Testis (tissue), 3 donors: ENCODE measurements around the gene ZGLP1. TPM values are rescaled to one million over a fixed set of nuclear protein-coding genes. Genes with fewer than 3 reads are reported as not detected.

Experiments used
- DNase-seq: peaks from one replicate; pipeline ENCODE4 v3.0.0-alpha.2; 2019
- H3K27ac ChIP-seq, 2 donors: fragments of 200-600 bp; sonication (generic); one replicate each; pipeline ENCODE4 v1.5.1; 2019
- H3K27me3 ChIP-seq: fragments of 200-600 bp; sonication (generic); one replicate; pipeline ENCODE4 v1.5.1; 2019
- H3K36me3 ChIP-seq: fragments of 200-600 bp; sonication (generic); one replicate; pipeline ENCODE4 v1.5.1; 2017; ENCODE audit warnings: low read depth; ENCODE audit errors: missing control alignments
- H3K4me1 ChIP-seq: fragments of 200-600 bp; sonication (generic); one replicate; pipeline ENCODE4 v1.5.1; 2019
- H3K4me3 ChIP-seq, 2 donors: fragments of 200-600 bp; sonication (generic); one replicate each; pipeline ENCODE4 v1.5.1; 2017 to 2019
- H3K9me3 ChIP-seq: fragments of 200-600 bp; sonication (generic); one replicate; pipeline ENCODE4 v1.5.1; 2017
- POLR2A ChIP-seq: fragments of 450-650 bp; IDR thresholded peaks from one replicate; pipeline ENCODE4 v1.6.1; 2017; ENCODE audit warnings: antibody characterized with exemption, mild to moderate bottlenecking, moderate library complexity
- WGBS, 2 donors: methylation state at CpG; one replicate each; pipeline ENCODE4 v1.1.5; 2018; 5-methylcytosine and 5-hydroxymethylcytosine counted together
- intact Hi-C: fragments of 100-400 bp; cut with DNase I; formaldehyde crosslinking; loops from one replicate; pipeline ENCODE4 v1.15.1; 2023; ENCODE audit warnings: low total_unique reads
- polyA plus RNA-seq: library from polyadenylated mRNA; stranded (reverse); fragments of 350-450 nt; fragmentation: Illumina TruSeq; extraction: RNeasy Lipid Tissue Mini Kit (QIAGEN cat#74804); gene quantifications from one replicate; pipeline ENCODE4 v1.2.3, GENCODE V29; 2014; ENCODE audit warnings: low read depth, low replicate concordance; ENCODE audit not compliant: insufficient read depth
- small RNA-seq, 2 donors: library from RNA; depleted of rRNA; stranded (forward); fragments of <200 nt; gene quantifications; one replicate each; pipeline ENCODE3, GENCODE V24; 2016
- total RNA-seq, 2 donors: library from RNA; depleted of rRNA; stranded (reverse); fragments of >200 nt; gene quantifications; one replicate each; pipeline ENCODE4 v1.2.3, GENCODE V29; 2016
- TF ChIP-seq, protein P1 (sequence below), 3 experiments: fragments of 450-650 bp in 2 of 3; fragments of 200-600 bp in 1 of 3; sonication (generic) in 1 of 3; IDR thresholded peaks; one replicate each; pipeline ENCODE4 v1.5.1; 2016 to 2019; ENCODE audit warnings: antibody characterized with exemption in 3 of 3, mild to moderate bottlenecking in 2 of 3, moderate library complexity in 1 of 3

ZGLP1 gene
- total and polyA plus RNA-seq, 3 donors from 2014 or later = 10.5 to 22.1 (median 12.8) TPM

DNA sequence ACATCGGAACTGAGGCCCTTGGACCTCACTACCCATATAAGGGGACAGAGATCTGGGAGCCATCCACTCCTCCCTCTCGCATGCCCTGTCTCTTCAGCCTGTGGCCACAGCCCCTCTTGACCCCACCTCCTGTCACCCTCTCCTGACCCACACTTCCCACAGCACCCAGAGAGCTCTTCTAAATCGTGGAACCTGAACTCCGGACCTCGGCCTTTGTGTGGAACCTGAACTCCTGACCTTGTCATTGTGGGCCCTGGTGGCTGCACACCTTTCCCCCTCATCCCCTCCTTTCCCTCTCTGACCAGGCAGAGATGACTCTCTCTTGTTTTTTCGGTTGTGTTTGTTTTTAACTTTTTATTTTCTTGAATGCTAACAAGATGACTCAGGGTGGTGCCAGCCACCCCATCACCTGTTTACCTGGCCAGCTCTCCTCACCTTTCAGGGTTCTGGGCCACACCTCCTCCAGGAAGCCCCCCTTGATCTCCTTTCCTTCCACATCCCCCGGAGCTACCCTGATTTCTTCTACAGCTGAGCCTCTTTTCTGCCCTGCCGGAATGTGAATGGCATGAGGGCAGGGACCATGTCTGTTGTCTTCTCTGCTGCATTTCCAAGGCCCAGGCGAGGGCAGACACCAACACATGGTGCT lies 52.5 kb downstream of the ZGLP1 start:
- no peak overlapping the region for H3K27ac ChIP-seq
- H3K27me3 ChIP-seq = no peaks in the 10 kb centered on the region
- peaks cover 7% of the 10 kb centered on the region for H3K4me1 ChIP-seq
- TF ChIP-seq, protein P1, sequence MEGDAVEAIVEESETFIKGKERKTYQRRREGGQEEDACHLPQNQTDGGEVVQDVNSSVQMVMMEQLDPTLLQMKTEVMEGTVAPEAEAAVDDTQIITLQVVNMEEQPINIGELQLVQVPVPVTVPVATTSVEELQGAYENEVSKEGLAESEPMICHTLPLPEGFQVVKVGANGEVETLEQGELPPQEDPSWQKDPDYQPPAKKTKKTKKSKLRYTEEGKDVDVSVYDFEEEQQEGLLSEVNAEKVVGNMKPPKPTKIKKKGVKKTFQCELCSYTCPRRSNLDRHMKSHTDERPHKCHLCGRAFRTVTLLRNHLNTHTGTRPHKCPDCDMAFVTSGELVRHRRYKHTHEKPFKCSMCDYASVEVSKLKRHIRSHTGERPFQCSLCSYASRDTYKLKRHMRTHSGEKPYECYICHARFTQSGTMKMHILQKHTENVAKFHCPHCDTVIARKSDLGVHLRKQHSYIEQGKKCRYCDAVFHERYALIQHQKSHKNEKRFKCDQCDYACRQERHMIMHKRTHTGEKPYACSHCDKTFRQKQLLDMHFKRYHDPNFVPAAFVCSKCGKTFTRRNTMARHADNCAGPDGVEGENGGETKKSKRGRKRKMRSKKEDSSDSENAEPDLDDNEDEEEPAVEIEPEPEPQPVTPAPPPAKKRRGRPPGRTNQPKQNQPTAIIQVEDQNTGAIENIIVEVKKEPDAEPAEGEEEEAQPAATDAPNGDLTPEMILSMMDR (IDR thresholded peaks at IDR 0.05) = no peak
- no peak for TF ChIP-seq POLR2A
- no peak overlapping the region for H3K4me3 ChIP-seq
- 82 to 85% methylated on average over 9 of the region's 9 CpGs for WGBS, 2 donors
- intact Hi-C loops = loop anchor here (5.0 kb wide), 1 partner anchor 135 kb away; no protein-coding TSS in a partner anchor
- no peaks in the 10 kb centered on the region for H3K36me3 ChIP-seq
- H3K9me3 ChIP-seq = no peaks in the 10 kb centered on the region
- DNase-seq = no peak

DNA sequence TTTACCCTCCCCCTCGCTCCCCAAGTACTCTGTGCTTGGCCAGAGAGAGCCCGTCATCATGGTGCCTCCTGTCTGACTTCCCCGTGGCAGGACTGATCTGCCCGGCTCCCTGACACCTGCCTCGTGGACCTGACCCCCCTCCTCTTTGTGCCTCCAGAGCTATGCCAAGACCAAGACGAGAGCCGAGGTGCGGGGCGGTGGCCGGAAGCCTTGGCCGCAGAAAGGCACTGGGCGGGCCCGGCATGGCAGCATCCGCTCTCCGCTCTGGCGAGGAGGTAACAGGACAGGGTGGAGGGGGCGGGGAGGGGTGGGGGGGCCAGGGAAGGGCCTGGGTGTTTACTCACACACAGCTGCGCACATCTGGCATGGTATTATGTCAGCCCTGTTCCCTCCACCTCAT lies 53.1 kb downstream of the ZGLP1 start:
- Histone ChIP-seq H3K36me3 (no peaks in the 10 kb centered on the region), H3K9me3 (no peaks in the 10 kb centered on the region), H3K27ac (no peak overlapping the region), H3K27me3 (no peaks in the 10 kb centered on the region), H3K4me1 (peaks cover 7% of the 10 kb centered on the region), H3K4me3 (no peak overlapping the region)
- DNase-seq = no peak
- intact Hi-C loops = loop anchor here (5.0 kb wide), 1 partner anchor 136 kb away; no protein-coding TSS in a partner anchor
- WGBS, 2 donors = 88 to 92% methylated on average over 12 to 18 of the region's 18 CpGs
- TF ChIP-seq POLR2A = no peak
- TF ChIP-seq, protein P1 (IDR thresholded peaks at IDR 0.05) = no peak

DNA sequence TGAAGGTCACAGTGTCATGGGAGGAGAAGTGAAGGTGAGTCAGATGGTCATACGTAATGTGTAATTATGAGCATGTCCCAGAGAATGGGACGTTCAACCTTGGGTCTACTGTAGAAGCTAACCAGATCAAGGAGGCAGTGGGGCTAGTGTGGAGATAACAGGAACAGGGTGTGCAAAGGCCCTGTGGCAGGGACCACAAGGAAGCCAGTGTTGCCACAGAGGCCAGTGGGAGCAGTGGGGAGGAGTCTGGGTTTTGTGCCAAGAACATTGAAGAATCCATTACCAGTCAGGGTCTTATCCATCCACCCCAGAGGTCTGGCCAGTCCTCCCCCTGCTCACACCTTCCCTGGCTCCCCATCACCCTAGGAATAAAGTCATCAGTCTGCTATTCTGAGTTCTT lies 54.3 kb downstream of the ZGLP1 start:
- DNase-seq = no peak
- H3K36me3 ChIP-seq = no peaks in the 10 kb centered on the region
- intact Hi-C loops = loop anchor here (5.0 kb wide), 1 partner anchor 137 kb away; no protein-coding TSS in a partner anchor
- H3K4me3 ChIP-seq = no peak overlapping the region
- 87 to 90% methylated on average over 2 of the region's 2 CpGs for WGBS, 2 donors
- peaks cover 11% of the 10 kb centered on the region for H3K4me1 ChIP-seq
- H3K27ac ChIP-seq = no peak overlapping the region
- no peaks in the 10 kb centered on the region for H3K9me3 ChIP-seq
- TF ChIP-seq POLR2A = no peak
- TF ChIP-seq, protein P1 (IDR thresholded peaks at IDR 0.05) = no peak
- H3K27me3 ChIP-seq = no peaks in the 10 kb centered on the region

Small RNA genes lying within 50 kb of the gene (small RNA-seq; reads per million reads assigned to genes)
- gene AC011511.1 (0 reads per million in 2 donors), gene AC011511.4 (0 reads per million in 2 donors)

Other genes starting within 250 kb of the ZGLP1 start
- 10 to 100 TPM; 20.4 to 25.8 TPM for gene SHFL, start 223.5 kb downstream of the ZGLP1 start, total RNA-seq
- 18.7 TPM for gene SHFL, start 223.5 kb downstream of the ZGLP1 start, polyA plus RNA-seq
- gene ANGPTL6, start 207.1 kb downstream of the ZGLP1 start, total RNA-seq = 1 to 10 TPM; 7.6 to 8.7 TPM
- gene ANGPTL6, start 207.1 kb downstream of the ZGLP1 start, polyA plus RNA-seq = 3.0 TPM
- 10 to 100 TPM; 66.2 to 68.1 TPM for gene PPAN, start 203.5 kb downstream of the ZGLP1 start, total RNA-seq
- 39.3 TPM for gene PPAN, start 203.5 kb downstream of the ZGLP1 start, polyA plus RNA-seq
- gene P2RY11, start 198.1 kb downstream of the ZGLP1 start, total RNA-seq = 10 to 100 TPM; 25.0 to 27.8 TPM
- 16.3 TPM for gene P2RY11, start 198.1 kb downstream of the ZGLP1 start, polyA plus RNA-seq
- 100 to 1,000 TPM; 281 to 306 TPM for gene EIF3G, start 189.9 kb downstream of the ZGLP1 start, total RNA-seq
- 348 TPM for gene EIF3G, start 189.9 kb downstream of the ZGLP1 start, polyA plus RNA-seq
- 100 to 1,000 TPM; 103 to 145 TPM for gene DNMT1, start 114.9 kb downstream of the ZGLP1 start, total RNA-seq
- gene DNMT1, start 114.9 kb downstream of the ZGLP1 start, polyA plus RNA-seq = 96.5 TPM
- gene S1PR2, start 78.5 kb downstream of the ZGLP1 start, total RNA-seq = 10 to 100 TPM in 1 of 2 donors, 1 to 10 TPM in 1; 8.7 to 13.7 TPM
- gene S1PR2, start 78.5 kb downstream of the ZGLP1 start, polyA plus RNA-seq = 11.9 TPM
- gene MRPL4, start 57.6 kb downstream of the ZGLP1 start, total RNA-seq = 10 to 100 TPM; 63.5 to 91.8 TPM
- gene MRPL4, start 57.6 kb downstream of the ZGLP1 start, polyA plus RNA-seq = 53.3 TPM
- gene ICAM1, start 38.7 kb downstream of the ZGLP1 start, total RNA-seq = 10 to 100 TPM; 10.1 to 18.0 TPM
- 14.3 TPM for gene ICAM1, start 38.7 kb downstream of the ZGLP1 start, polyA plus RNA-seq
- under 1 TPM; 0.25 to 0.47 TPM for gene ICAM4, start 22.9 kb downstream of the ZGLP1 start, total RNA-seq
- 0.28 TPM for gene ICAM4, start 22.9 kb downstream of the ZGLP1 start, polyA plus RNA-seq
- gene ICAM5, start 19.9 kb downstream of the ZGLP1 start, total RNA-seq = 1 to 10 TPM; 4.3 to 7.6 TPM
- gene ICAM5, start 19.9 kb downstream of the ZGLP1 start, polyA plus RNA-seq = 5.4 TPM
- gene FDX2, start 6.2 kb upstream of the ZGLP1 start, total RNA-seq = 10 to 100 TPM; 35.7 to 40.2 TPM
- 26.8 TPM for gene FDX2, start 6.2 kb upstream of the ZGLP1 start, polyA plus RNA-seq
- 10 to 100 TPM; 34.5 to 49.6 TPM for gene RAVER1, start 23.7 kb upstream of the ZGLP1 start, total RNA-seq
- 32.3 TPM for gene RAVER1, start 23.7 kb upstream of the ZGLP1 start, polyA plus RNA-seq
- gene ICAM3, start 29.8 kb upstream of the ZGLP1 start, total RNA-seq = 1 to 10 TPM; 2.4 to 2.8 TPM
- 6.3 TPM for gene ICAM3, start 29.8 kb upstream of the ZGLP1 start, polyA plus RNA-seq
- 100 to 1,000 TPM; 112 to 113 TPM for gene TYK2, start 70.8 kb upstream of the ZGLP1 start, total RNA-seq
- gene TYK2, start 70.8 kb upstream of the ZGLP1 start, polyA plus RNA-seq = 47.6 TPM
- 100 to 1,000 TPM; 160 to 210 TPM for gene CDC37, start 93.7 kb upstream of the ZGLP1 start, total RNA-seq
- gene CDC37, start 93.7 kb upstream of the ZGLP1 start, polyA plus RNA-seq = 170 TPM
- gene PDE4A, start 110.7 kb upstream of the ZGLP1 start, total RNA-seq = 10 to 100 TPM; 20.1 to 35.0 TPM
- gene PDE4A, start 110.7 kb upstream of the ZGLP1 start, polyA plus RNA-seq = 35.4 TPM
- gene KEAP1, start 193.5 kb upstream of the ZGLP1 start, total RNA-seq = 10 to 100 TPM; 40.7 to 61.0 TPM
- 54.1 TPM for gene KEAP1, start 193.5 kb upstream of the ZGLP1 start, polyA plus RNA-seq
- gene S1PR5, start 207.6 kb upstream of the ZGLP1 start, total RNA-seq = under 1 TPM; 0.12 to 0.31 TPM
- gene S1PR5, start 207.6 kb upstream of the ZGLP1 start, polyA plus RNA-seq = 0.61 TPM
- 10 to 100 TPM; 80.5 to 97.1 TPM for gene ATG4D, start 234.1 kb upstream of the ZGLP1 start, total RNA-seq
- gene ATG4D, start 234.1 kb upstream of the ZGLP1 start, polyA plus RNA-seq = 167 TPM